ACC112 (cell line): Measurements from ENCODE around the gene SETD9.

ENCODE experiments used
- H2AFZ ChIP-seq: fragments of 200-600 bp; sonication (generic); one replicate; pipeline ENCODE4 v1.6.0; 2017; ENCODE audit warnings: antibody characterized with exemption, low read length; ENCODE audit not compliant: unreplicated experiment
- H3K27ac ChIP-seq: fragments of 200-600 bp; sonication (generic); 2 replicates; pipeline ENCODE4 v1.5.1; 2014; ENCODE audit warnings: low read depth, mild to moderate bottlenecking, antibody characterized with exemption, low read length, moderate library complexity
- H3K27me3 ChIP-seq: fragments of 200-600 bp; sonication (generic); 2 replicates; pipeline ENCODE4 v1.6.1; 2014; ENCODE audit warnings: mild to moderate bottlenecking, antibody characterized with exemption, low read length, moderate library complexity, mixed read lengths; ENCODE audit not compliant: insufficient read depth
- H3K36me3 ChIP-seq: fragments of 200-600 bp; sonication (generic); 2 replicates; pipeline ENCODE4 v1.6.1; 2016; ENCODE audit warnings: mild to moderate bottlenecking, antibody characterized with exemption, low read length, moderate library complexity, mixed read lengths; ENCODE audit not compliant: insufficient read depth
- H3K4me1 ChIP-seq: fragments of 200-600 bp; sonication (generic); one replicate; pipeline ENCODE4 v1.6.1; 2016; ENCODE audit warnings: low read length, mixed read lengths; ENCODE audit not compliant: insufficient read depth, unreplicated experiment, control insufficient read depth
- H3K4me3 ChIP-seq: fragments of 200-600 bp; sonication (generic); 2 replicates; pipeline ENCODE4 v1.5.1; 2014; ENCODE audit warnings: mild to moderate bottlenecking, low read depth, low read length
- H3K79me2 ChIP-seq: fragments of 200-600 bp; sonication (generic); one replicate; pipeline ENCODE4 v1.6.0; 2016; ENCODE audit warnings: low read length; ENCODE audit not compliant: control insufficient read depth, unreplicated experiment, insufficient read depth

Gene SETD9

GRCh38 chr5:56900395-56900794 lies 9.0 kb upstream of the SETD9 start:
- Histone ChIP-seq H3K27ac (no peak overlapping the region), H3K27me3 (no peaks in the 10 kb centered on the region), H3K79me2 (no peaks in the 10 kb centered on the region), H3K4me1 (peaks cover 8% of the 10 kb centered on the region), H2AFZ (peak overlapping the region; percentile 20), H3K36me3 (no peaks in the 10 kb centered on the region), H3K4me3 (peak overlapping the region; percentile 48)

GRCh38 chr5:56900858-56901578 lies 8.4 kb upstream of the SETD9 start:
- Histone ChIP-seq H3K27ac (no peak overlapping the region), H3K79me2 (no peaks in the 10 kb centered on the region)

GRCh38 chr5:56908942-56909293 lies 478 bp upstream of the SETD9 start:
- Histone ChIP-seq H3K79me2 (peaks cover 5% of the 10 kb centered on the region), H3K27me3 (no peaks in the 10 kb centered on the region), H3K36me3 (no peaks in the 10 kb centered on the region), H2AFZ (peak overlapping the region; percentile 58), H3K4me1 (peaks cover 6% of the 10 kb centered on the region), H3K4me3 (peak overlapping the region; percentile 87), H3K27ac (peak overlapping the region; percentile 79)

More at GRCh38 chr5:56900858-56901578, 8.4 kb upstream of the SETD9 start:
- Histone ChIP-seq H3K4me3 (peak overlapping the region; percentile 48), H3K27me3 (no peaks in the 10 kb centered on the region), H3K4me1 (peaks cover 8% of the 10 kb centered on the region), H3K36me3 (no peaks in the 10 kb centered on the region), H2AFZ (peak overlapping the region; percentile 20)

- Histone ChIP-seq H3K4me1 (peaks cover 6% of the 10 kb centered on the region), H3K4me3 (peak overlapping the region; percentile 94), H3K79me2 (peaks cover 5% of the 10 kb centered on the region), H3K27ac (peak overlapping the region; percentile 92), H3K27me3 (no peaks in the 10 kb centered on the region), H3K36me3 (no peaks in the 10 kb centered on the region; the same call in 1 of the 2 replicates), H2AFZ (peak overlapping the region; percentile 99)
These were observed 992 bp downstream of the SETD9 start for GRCh38 chr5:56910210-56910965.

- peaks cover 5% of the 10 kb centered on the region for H3K79me2 ChIP-seq
- H3K27ac ChIP-seq, result no peak overlapping the region
- H3K4me3 ChIP-seq, result no peak overlapping the region
- H3K36me3 ChIP-seq, result no peaks in the 10 kb centered on the region; the same call in 1 of the 2 replicates
- H3K4me1 ChIP-seq, result peaks cover 6% of the 10 kb centered on the region
- H2AFZ ChIP-seq, result no peak overlapping the region
- no peaks in the 10 kb centered on the region for H3K27me3 ChIP-seq
These were observed 4.4 kb downstream of the SETD9 start for GRCh38 chr5:56913766-56914165.

- Histone ChIP-seq H3K27me3 (no peaks in the 10 kb centered on the region), H3K4me3 (no peak overlapping the region), H3K79me2 (peaks cover 5% of the 10 kb centered on the region), H3K27ac (no peak overlapping the region), H3K36me3 (no peaks in the 10 kb centered on the region; the same call in 1 of the 2 replicates), H2AFZ (no peak overlapping the region), H3K4me1 (peaks cover 6% of the 10 kb centered on the region)
These were observed 5.3 kb downstream of the SETD9 start for GRCh38 chr5:56914678-56915077.

GRCh38 chr5:56917534-56917933 lies 8.1 kb downstream of the SETD9 start:
- Histone ChIP-seq H3K4me3 (no peak overlapping the region), H3K27ac (no peak overlapping the region), H3K4me1 (no peaks in the 10 kb centered on the region)

GRCh38 chr5:56918054-56918453 lies 8.7 kb downstream of the SETD9 start:
- H3K4me1 ChIP-seq, result no peaks in the 10 kb centered on the region
- H2AFZ ChIP-seq, result no peak overlapping the region
- H3K27me3 ChIP-seq, result no peaks in the 10 kb centered on the region
- no peaks in the 10 kb centered on the region for H3K79me2 ChIP-seq
- H3K4me3 ChIP-seq, result no peak overlapping the region
- peaks cover 15% of the 10 kb centered on the region for H3K36me3 ChIP-seq
- H3K27ac ChIP-seq, result no peak overlapping the region

More at GRCh38 chr5:56917534-56917933, 8.1 kb downstream of the SETD9 start:
- H2AFZ ChIP-seq, result no peak overlapping the region
- peaks cover 15% of the 10 kb centered on the region for H3K36me3 ChIP-seq
- no peaks in the 10 kb centered on the region for H3K27me3 ChIP-seq
- H3K79me2 ChIP-seq, result no peaks in the 10 kb centered on the region

- H3K36me3 ChIP-seq, result peaks cover 34% of the 10 kb centered on the region
- H3K27me3 ChIP-seq, result no peaks in the 10 kb centered on the region
- H3K79me2 ChIP-seq, result no peaks in the 10 kb centered on the region
- no peak overlapping the region for H3K27ac ChIP-seq
- no peak overlapping the region for H3K4me3 ChIP-seq
- no peak overlapping the region for H2AFZ ChIP-seq
- no peaks in the 10 kb centered on the region for H3K4me1 ChIP-seq
These were observed 10.7 kb downstream of the SETD9 start for GRCh38 chr5:56919942-56920662.

- no peaks in the 10 kb centered on the region for H3K4me1 ChIP-seq
These were observed 13.5 kb downstream of the SETD9 start for GRCh38 chr5:56922922-56923321.

More at GRCh38 chr5:56922922-56923321, 13.5 kb downstream of the SETD9 start:
- Histone ChIP-seq H2AFZ (no peak overlapping the region), H3K36me3 (peaks cover 55% of the 10 kb centered on the region), H3K79me2 (no peaks in the 10 kb centered on the region), H3K27me3 (no peaks in the 10 kb centered on the region), H3K27ac (no peak overlapping the region), H3K4me3 (no peak overlapping the region)
